ENCODE measurements around the gene TBC1D21. TPM values are rescaled to one million over a fixed set of nuclear protein-coding genes. Genes with fewer than 3 reads are reported as not detected.

TBC1D21 gene
- total RNA-seq, 1 experiment from 2014 or later: not detected

GRCh38 chr15:73891328-73892315 lies 18.3 kb downstream of the TBC1D21 start:
- no TSS peak for BruUV-seq (replicated peaks)
- Histone ChIP-seq H3K4me3 (no peak overlapping the region), H3K9me2 (ENCODE audit: insufficient read depth) (no peaks in the 10 kb centered on the region), H3K79me2 (ENCODE audit: low read depth) (no peaks in the 10 kb centered on the region), H3K27ac (no peak overlapping the region), H2AFZ (no peak overlapping the region), H3K36me3 (ENCODE audit: low read depth) (no peaks in the 10 kb centered on the region), H3F3A (ENCODE audit: insufficient read depth, low read depth) (peaks cover under 1% of the 10 kb centered on the region; the same call in 1 of the 2 replicates), H4K20me1 (ENCODE audit: insufficient read depth) (no peaks in the 10 kb centered on the region), H3K4me1 (replicated peaks; ENCODE audit: insufficient read depth) (peaks cover under 1% of the 10 kb centered on the region), H3K27me3 (ENCODE audit: insufficient read depth, low read depth) (peaks cover 43% of the 10 kb centered on the region), H3K9me3 (ENCODE audit: insufficient read depth, low read depth) (no peaks in the 10 kb centered on the region), H3K4me2 (no peak overlapping the region)
- ChIA-PET CTCF (no interaction called here), POLR2A (ENCODE audit: unreplicated experiment) (no interaction called here)
- no peak for DNase-seq
- intact Hi-C loops (cut with micrococcal nuclease; ENCODE audit: unreplicated experiment): no loop called here
- TF ChIP-seq, protein P1, sequence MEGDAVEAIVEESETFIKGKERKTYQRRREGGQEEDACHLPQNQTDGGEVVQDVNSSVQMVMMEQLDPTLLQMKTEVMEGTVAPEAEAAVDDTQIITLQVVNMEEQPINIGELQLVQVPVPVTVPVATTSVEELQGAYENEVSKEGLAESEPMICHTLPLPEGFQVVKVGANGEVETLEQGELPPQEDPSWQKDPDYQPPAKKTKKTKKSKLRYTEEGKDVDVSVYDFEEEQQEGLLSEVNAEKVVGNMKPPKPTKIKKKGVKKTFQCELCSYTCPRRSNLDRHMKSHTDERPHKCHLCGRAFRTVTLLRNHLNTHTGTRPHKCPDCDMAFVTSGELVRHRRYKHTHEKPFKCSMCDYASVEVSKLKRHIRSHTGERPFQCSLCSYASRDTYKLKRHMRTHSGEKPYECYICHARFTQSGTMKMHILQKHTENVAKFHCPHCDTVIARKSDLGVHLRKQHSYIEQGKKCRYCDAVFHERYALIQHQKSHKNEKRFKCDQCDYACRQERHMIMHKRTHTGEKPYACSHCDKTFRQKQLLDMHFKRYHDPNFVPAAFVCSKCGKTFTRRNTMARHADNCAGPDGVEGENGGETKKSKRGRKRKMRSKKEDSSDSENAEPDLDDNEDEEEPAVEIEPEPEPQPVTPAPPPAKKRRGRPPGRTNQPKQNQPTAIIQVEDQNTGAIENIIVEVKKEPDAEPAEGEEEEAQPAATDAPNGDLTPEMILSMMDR (conservative IDR thresholded peaks at IDR 0.05): no peak
- no peak for TF ChIP-seq EZH2 (IDR thresholded peaks at IDR 0.05; ENCODE audit: low read depth)

- TF ChIP-seq, protein P1 (conservative IDR thresholded peaks at IDR 0.05): no peak
- TF ChIP-seq EZH2 (IDR thresholded peaks at IDR 0.05; ENCODE audit: low read depth): no peak
- POLR2A ChIA-PET (ENCODE audit: unreplicated experiment): no interaction called here
Observed at GRCh38 chr15:73892446-73893226, 19.3 kb downstream of the TBC1D21 start.

DNA sequence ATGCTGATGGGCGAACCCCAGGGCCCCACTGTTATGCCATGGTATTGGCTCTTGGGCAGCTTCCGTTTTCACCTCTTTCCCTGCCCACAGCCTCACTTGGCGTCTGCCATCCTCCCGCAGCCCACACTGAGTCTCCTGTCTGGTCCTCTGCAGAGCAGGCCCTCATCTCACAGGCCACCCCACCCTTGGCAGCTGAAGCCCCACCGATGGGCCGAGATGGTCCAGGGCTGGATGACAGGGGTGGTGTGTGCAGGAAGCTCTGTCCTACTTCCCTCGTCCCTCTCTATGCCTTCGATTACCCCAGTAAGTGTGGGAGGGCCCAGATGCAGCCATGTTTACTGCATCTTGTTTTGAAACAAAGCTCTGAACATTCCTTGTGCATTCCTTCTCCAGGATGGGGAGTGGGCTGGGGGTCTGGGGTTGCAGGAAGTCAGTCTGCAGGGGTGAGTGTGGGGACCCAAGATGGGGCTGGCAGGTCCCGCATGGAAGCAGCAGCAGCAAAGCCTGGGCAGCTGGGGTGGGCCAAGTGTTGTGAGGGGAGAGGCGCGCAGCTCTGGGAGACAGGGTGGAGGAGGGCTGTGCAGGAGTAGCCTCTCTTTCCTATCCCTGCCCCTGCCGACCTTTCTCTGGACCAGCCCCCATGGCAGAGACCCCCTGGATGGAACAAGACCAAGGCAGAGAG lies 20.9 kb downstream of the TBC1D21 start:
- peaks cover 18% of the 10 kb centered on the region for H3K4me1 ChIP-seq (replicated peaks; ENCODE audit: insufficient read depth)
- peaks cover 21% of the 10 kb centered on the region for H3K27me3 ChIP-seq (ENCODE audit: insufficient read depth, low read depth)
- no peak overlapping the region for H2AFZ ChIP-seq
- no peak overlapping the region for H3K27ac ChIP-seq
- H3K9me3 ChIP-seq (ENCODE audit: insufficient read depth, low read depth): no peaks in the 10 kb centered on the region
- no peak overlapping the region for H3K4me2 ChIP-seq
- intact Hi-C loops (cut with micrococcal nuclease; ENCODE audit: unreplicated experiment): no loop called here
- H3F3A ChIP-seq (ENCODE audit: insufficient read depth, low read depth): peaks cover 7% of the 10 kb centered on the region; the same call in 1 of the 2 replicates
- H4K20me1 ChIP-seq (ENCODE audit: insufficient read depth): no peaks in the 10 kb centered on the region
- CTCF ChIA-PET: no interaction called here
- POLR2A ChIA-PET (ENCODE audit: unreplicated experiment): no interaction called here
- H3K36me3 ChIP-seq (ENCODE audit: low read depth): no peaks in the 10 kb centered on the region
- H3K9me2 ChIP-seq (ENCODE audit: insufficient read depth): no peaks in the 10 kb centered on the region
- BruUV-seq (replicated peaks): no TSS peak
- no peaks in the 10 kb centered on the region for H3K79me2 ChIP-seq (ENCODE audit: low read depth)
- DNase-seq: no peak
- no peak overlapping the region for H3K4me3 ChIP-seq
- no peak for TF ChIP-seq EZH2 (IDR thresholded peaks at IDR 0.05; ENCODE audit: low read depth)
- TF ChIP-seq, protein P1 (conservative IDR thresholded peaks at IDR 0.05): no peak

More at GRCh38 chr15:73892446-73893226, 19.3 kb downstream of the TBC1D21 start:
- H3F3A ChIP-seq (ENCODE audit: insufficient read depth, low read depth): peaks cover 7% of the 10 kb centered on the region; the same call in 1 of the 2 replicates
- DNase-seq: no peak
- peaks cover 9% of the 10 kb centered on the region for H3K4me1 ChIP-seq (replicated peaks; ENCODE audit: insufficient read depth)
- H3K9me2 ChIP-seq (ENCODE audit: insufficient read depth): no peaks in the 10 kb centered on the region
- intact Hi-C loops (cut with micrococcal nuclease; ENCODE audit: unreplicated experiment): no loop called here
- H2AFZ ChIP-seq: no peak overlapping the region
- no peak overlapping the region for H3K27ac ChIP-seq
- no peak overlapping the region for H3K4me2 ChIP-seq
- H4K20me1 ChIP-seq (ENCODE audit: insufficient read depth): no peaks in the 10 kb centered on the region
- CTCF ChIA-PET: no interaction called here
- H3K4me3 ChIP-seq: no peak overlapping the region
- no peaks in the 10 kb centered on the region for H3K79me2 ChIP-seq (ENCODE audit: low read depth)
- BruUV-seq (replicated peaks): no TSS peak
- H3K9me3 ChIP-seq (ENCODE audit: insufficient read depth, low read depth): no peaks in the 10 kb centered on the region
- peaks cover 35% of the 10 kb centered on the region for H3K27me3 ChIP-seq (ENCODE audit: insufficient read depth, low read depth)
- no peaks in the 10 kb centered on the region for H3K36me3 ChIP-seq (ENCODE audit: low read depth)

Data from PC-9 (cell line).